ENCODE results near the gene PLK1. TPM values are rescaled to one million over a fixed set of nuclear protein-coding genes. Genes with fewer than 3 reads are reported as not detected.

The PLK1 gene
- 1.3 and 7.0 TPM in 2 replicates for total RNA-seq (ENCODE audit: low replicate concordance)

GRCh38 chr16:23678430-23679273 is at the start of gene PLK1:
Gene PLK1, plus strand, starts transcription at chr16:23678889. Its CDS starts 44 bp downstream, at chr16:23678933.

GRCh38 chr16:23640931-23641765 is 37.5 kb upstream of the PLK1 start, which contains the start of the genes DCTN5 and PALB2:
Gene DCTN5, plus strand, starts transcription at chr16:23641466. Its CDS starts 77 bp downstream, at chr16:23641543.
Gene PALB2, minus strand, starts transcription at chr16:23641310. Its CDS starts 153 bp downstream, at chr16:23641157.

GRCh38 chr16:23712976-23713375 is 34.3 kb downstream of the PLK1 start, which contains the start of gene ERN2:
Gene ERN2, minus strand, starts transcription at chr16:23713222. Its CDS starts 35 bp downstream, at chr16:23713187.

Other genes with a start within 250 kb of the PLK1 start
- gene COG7, start 225.7 kb upstream of the PLK1 start, total RNA-seq (ENCODE audit: low replicate concordance) = 13.8 and 16.8 TPM in 2 replicates
- gene GGA2, start 168.4 kb upstream of the PLK1 start, total RNA-seq (ENCODE audit: low replicate concordance) = 18.8 and 19.3 TPM in 2 replicates
- 34.1 and 56.7 TPM in 2 replicates for gene EARS2, start 121.5 kb upstream of the PLK1 start, total RNA-seq (ENCODE audit: low replicate concordance)
- 35.1 and 97.0 TPM in 2 replicates for gene UBFD1, start 121.2 kb upstream of the PLK1 start, total RNA-seq (ENCODE audit: low replicate concordance)
- 24.5 and 78.8 TPM in 2 replicates for gene NDUFAB1, start 82.6 kb upstream of the PLK1 start, total RNA-seq (ENCODE audit: low replicate concordance)
- gene PALB2, start 37.6 kb upstream of the PLK1 start, total RNA-seq (ENCODE audit: low replicate concordance) = 3.6 and 5.0 TPM in 2 replicates
- gene DCTN5, start 37.4 kb upstream of the PLK1 start, total RNA-seq (ENCODE audit: low replicate concordance) = 51.1 and 128 TPM in 2 replicates
- gene ERN2, start 34.3 kb downstream of the PLK1 start, total RNA-seq (ENCODE audit: low replicate concordance) = 0.35 TPM in 1 of 2 replicates, not detected in the other
- gene CHP2, start 76.1 kb downstream of the PLK1 start, total RNA-seq (ENCODE audit: low replicate concordance) = not detected in 2 replicates
- gene PRKCB, start 157.1 kb downstream of the PLK1 start, total RNA-seq (ENCODE audit: low replicate concordance) = 0.23 and 1.4 TPM in 2 replicates